BLaER1 (cell line): ENCODE data around the gene RADX.
"Not testable (repeated sequence)": the region's sequence is repeated elsewhere in the genome, so short reads cannot be mapped to it uniquely, and the experiment has no call there.

Experiments used
- H3K27ac ChIP-seq: shearing (Covaris generic); formaldehyde crosslinking; 2 replicates; pipeline ENCODE4 v1.8.1; 2022
- H3K27me3 ChIP-seq: shearing (Covaris generic); formaldehyde crosslinking; 2 replicates; pipeline ENCODE4 v1.8.1; 2022
- H3K36me3 ChIP-seq: shearing (Covaris generic); formaldehyde crosslinking; 2 replicates; pipeline ENCODE4 v1.8.1; 2022
- H3K4me1 ChIP-seq: shearing (Covaris generic); formaldehyde crosslinking; 2 replicates; pipeline ENCODE4 v1.8.1; 2022
- H3K4me2 ChIP-seq: shearing (Covaris generic); formaldehyde crosslinking; 2 replicates; pipeline ENCODE4 v1.8.1; 2022
- H3K4me3 ChIP-seq: shearing (Covaris generic); formaldehyde crosslinking; 2 replicates; pipeline ENCODE4 v1.8.1; 2022
- H3K9ac ChIP-seq: shearing (Covaris generic); formaldehyde crosslinking; 2 replicates; pipeline ENCODE4 v1.8.1; 2022
- H3K9me3 ChIP-seq: shearing (Covaris generic); formaldehyde crosslinking; 2 replicates; pipeline ENCODE4 v1.8.1; 2022
- H4K20me1 ChIP-seq: shearing (Covaris generic); formaldehyde crosslinking; 2 replicates; pipeline ENCODE4 v1.8.1; 2022
- Cebpa-rat ChIP-seq: shearing (Covaris generic); IDR thresholded peaks from 2 replicates; pipeline ENCODE4 v1.8.1; 2022

Gene RADX

DNA sequence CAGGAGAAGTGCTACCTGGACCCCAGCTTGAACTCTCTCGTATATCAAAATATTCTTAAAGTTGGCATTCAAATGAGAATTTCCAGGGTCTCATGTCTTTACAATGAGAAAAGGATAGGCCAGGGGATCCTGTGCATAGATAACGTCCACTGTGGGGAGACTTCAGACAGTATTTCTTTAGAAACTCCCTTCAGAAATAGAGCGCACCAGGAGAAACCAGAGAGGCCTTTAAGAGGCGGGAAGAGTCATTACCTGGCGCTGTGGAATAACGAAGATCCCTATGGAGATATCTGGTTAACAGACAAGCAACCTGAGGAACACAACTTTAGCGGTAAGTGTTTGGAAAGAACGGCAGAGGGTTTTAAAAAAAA is 600 bp downstream of the RADX start:
- TF ChIP-seq Cebpa-rat, result no peak
- no peaks in the 10 kb centered on the region for H3K9me3 ChIP-seq
- peak overlapping the region; percentile 70 for H3K9ac ChIP-seq
- H4K20me1 ChIP-seq, result 0 out of 2 replicates have a peak, but pooled peaks cover 6% of the 10 kb centered on the region
- no peaks in the 10 kb centered on the region for H3K4me1 ChIP-seq
- 0 out of 2 replicates have a peak overlapping the region, but pooled peaks have one; percentile 43 for H3K27ac ChIP-seq
- peaks cover 79% of the 10 kb centered on the region for H3K27me3 ChIP-seq
- H3K4me3 ChIP-seq, result peak overlapping the region; percentile 74
- no peaks in the 10 kb centered on the region for H3K36me3 ChIP-seq
- H3K4me2 ChIP-seq, result peak overlapping the region; percentile 54

DNA sequence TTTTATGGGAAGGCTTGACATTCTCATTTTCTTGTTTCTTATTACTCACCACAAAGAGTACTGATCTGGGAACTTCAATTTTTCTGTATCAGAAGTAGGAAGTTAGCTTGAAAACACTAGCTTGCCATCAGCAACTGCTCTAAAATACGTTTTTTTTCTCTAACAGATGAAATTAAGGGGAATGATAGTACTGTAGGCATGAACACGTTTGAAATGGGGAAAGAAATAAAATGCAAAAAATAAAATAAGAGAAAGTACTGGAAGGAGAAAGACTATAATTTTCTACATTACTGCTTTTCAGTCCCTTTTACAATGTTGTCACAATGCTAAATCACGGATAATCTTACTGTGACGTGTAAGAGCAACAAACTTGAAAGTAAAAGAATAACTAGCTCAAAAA is 1.5 kb downstream of the RADX start:
- peak overlapping the region; percentile 70; the same call in 1 of the 2 replicates for H3K9ac ChIP-seq
- H3K9me3 ChIP-seq, result no peaks in the 10 kb centered on the region
- peak overlapping the region; percentile 74 for H3K4me3 ChIP-seq
- H3K27ac ChIP-seq, result no peak overlapping the region
- no peaks in the 10 kb centered on the region for H3K4me1 ChIP-seq
- no peaks in the 10 kb centered on the region for H3K36me3 ChIP-seq
- no peak for TF ChIP-seq Cebpa-rat
- H3K4me2 ChIP-seq, result peak overlapping the region; percentile 54
- peaks cover 8% of the 10 kb centered on the region for H4K20me1 ChIP-seq
- H3K27me3 ChIP-seq, result peaks cover 83% of the 10 kb centered on the region

DNA sequence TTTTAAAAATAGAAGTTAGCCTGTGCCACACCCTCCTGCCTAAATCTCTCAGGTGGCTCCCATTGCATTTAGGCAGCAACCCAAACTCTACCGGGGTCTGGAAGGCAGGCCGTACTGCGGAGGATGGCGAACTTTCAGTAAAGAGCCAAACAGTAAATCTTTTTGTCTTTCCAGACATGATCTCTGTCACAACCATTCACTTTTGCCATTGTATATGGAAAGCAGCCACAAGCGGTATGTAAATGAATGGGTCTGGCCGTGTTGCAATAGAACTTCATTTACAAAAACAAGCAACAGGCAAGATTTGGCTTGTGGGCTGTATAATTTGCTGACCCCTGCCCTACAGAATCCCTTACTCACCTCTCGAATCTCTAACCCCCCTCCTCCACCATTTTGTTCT is 3.3 kb downstream of the RADX start:
- no peak overlapping the region for H3K4me2 ChIP-seq
- no peaks in the 10 kb centered on the region for H3K4me1 ChIP-seq
- peaks cover 78% of the 10 kb centered on the region for H3K27me3 ChIP-seq
- H3K9me3 ChIP-seq, result no peaks in the 10 kb centered on the region
- H3K27ac ChIP-seq, result no peak overlapping the region
- H3K9ac ChIP-seq, result no peak overlapping the region
- no peak for TF ChIP-seq Cebpa-rat
- H3K4me3 ChIP-seq, result no peak overlapping the region
- no peaks in the 10 kb centered on the region for H3K36me3 ChIP-seq
- H4K20me1 ChIP-seq, result peaks cover 14% of the 10 kb centered on the region

DNA sequence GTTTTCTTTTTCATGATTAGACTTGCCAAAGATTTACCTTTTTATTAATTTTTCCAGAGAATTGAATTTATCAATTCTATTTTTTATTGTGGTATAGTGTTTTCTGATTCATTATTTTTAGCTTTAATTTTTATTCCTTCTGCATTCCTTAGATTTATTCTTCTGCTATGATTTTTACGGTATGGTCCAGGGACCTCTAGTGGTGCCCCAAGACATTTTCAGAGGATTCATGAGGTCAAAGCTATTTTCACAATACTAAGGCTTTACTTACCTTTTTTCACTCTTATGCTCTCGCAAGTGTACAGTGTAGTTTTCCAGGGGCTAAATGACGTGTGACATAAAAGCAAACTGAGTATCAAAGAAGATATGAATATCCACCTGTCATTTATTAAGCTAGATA is 8.0 kb downstream of the RADX start:
- no peak overlapping the region for H3K4me2 ChIP-seq
- H3K4me1 ChIP-seq, result no peaks in the 10 kb centered on the region
- TF ChIP-seq Cebpa-rat, result no peak
- no peaks in the 10 kb centered on the region for H3K36me3 ChIP-seq
- no peaks in the 10 kb centered on the region for H3K9me3 ChIP-seq
- no peak overlapping the region for H3K27ac ChIP-seq
- H3K9ac ChIP-seq, result no peak overlapping the region
- peaks cover 38% of the 10 kb centered on the region for H4K20me1 ChIP-seq
- peaks cover 73% of the 10 kb centered on the region for H3K27me3 ChIP-seq
- no peak overlapping the region for H3K4me3 ChIP-seq

DNA sequence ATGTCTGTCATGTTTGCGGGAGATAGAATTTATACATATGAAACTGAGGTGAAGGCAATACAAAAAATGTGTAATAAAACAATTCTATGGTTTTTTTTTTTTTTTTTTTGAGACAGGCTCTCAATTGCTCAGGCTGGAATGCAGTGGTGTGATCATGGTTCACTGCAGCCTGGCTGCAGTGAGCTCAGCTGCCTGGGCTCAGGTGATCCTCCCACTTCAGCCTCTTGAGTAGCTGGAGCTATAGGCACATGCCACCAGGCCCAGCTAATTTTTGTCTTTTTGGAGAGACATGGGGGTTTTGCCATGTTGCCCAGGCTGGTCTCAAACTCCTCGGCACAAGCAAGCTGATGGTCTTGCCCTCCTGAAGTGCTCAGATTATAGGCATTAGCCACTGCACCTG is 10.1 kb downstream of the RADX start:
- Histone ChIP-seq H4K20me1 (peaks cover 34% of the 10 kb centered on the region), H3K9ac (no peak overlapping the region), H3K4me1 (no peaks in the 10 kb centered on the region), H3K4me2 (no peak overlapping the region), H3K27ac (no peak overlapping the region), H3K9me3 (no peaks in the 10 kb centered on the region), H3K27me3 (peaks cover 64% of the 10 kb centered on the region), H3K4me3 (no peak overlapping the region), H3K36me3 (no peaks in the 10 kb centered on the region)
- TF ChIP-seq Cebpa-rat, result no peak

DNA sequence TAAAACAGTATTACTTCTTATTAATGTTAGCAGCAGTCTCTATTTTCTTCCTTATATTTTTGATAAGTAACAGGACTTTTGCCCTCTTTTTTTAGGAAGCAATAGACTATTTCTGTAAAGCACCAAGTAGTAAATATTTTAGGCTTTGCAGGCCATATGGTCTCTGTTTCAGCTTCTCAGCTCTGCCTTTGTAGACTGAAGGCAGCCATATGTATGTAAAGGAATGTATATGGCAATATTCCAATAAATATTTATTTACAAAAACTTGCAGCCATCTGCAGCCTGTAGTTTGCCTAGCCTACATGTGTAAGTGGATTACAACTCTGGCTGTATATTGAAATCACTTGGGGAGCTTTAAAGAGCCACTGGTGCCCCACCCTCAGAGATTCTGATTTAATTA is 15.0 kb downstream of the RADX start:
- no peak for TF ChIP-seq Cebpa-rat
- Histone ChIP-seq H4K20me1 (peaks cover 13% of the 10 kb centered on the region; the same call in 1 of the 2 replicates), H3K9ac (no peak overlapping the region), H3K27me3 (peaks cover 63% of the 10 kb centered on the region), H3K4me3 (no peak overlapping the region), H3K4me1 (no peaks in the 10 kb centered on the region), H3K27ac (no peak overlapping the region), H3K36me3 (no peaks in the 10 kb centered on the region), H3K9me3 (no peaks in the 10 kb centered on the region), H3K4me2 (no peak overlapping the region)

DNA sequence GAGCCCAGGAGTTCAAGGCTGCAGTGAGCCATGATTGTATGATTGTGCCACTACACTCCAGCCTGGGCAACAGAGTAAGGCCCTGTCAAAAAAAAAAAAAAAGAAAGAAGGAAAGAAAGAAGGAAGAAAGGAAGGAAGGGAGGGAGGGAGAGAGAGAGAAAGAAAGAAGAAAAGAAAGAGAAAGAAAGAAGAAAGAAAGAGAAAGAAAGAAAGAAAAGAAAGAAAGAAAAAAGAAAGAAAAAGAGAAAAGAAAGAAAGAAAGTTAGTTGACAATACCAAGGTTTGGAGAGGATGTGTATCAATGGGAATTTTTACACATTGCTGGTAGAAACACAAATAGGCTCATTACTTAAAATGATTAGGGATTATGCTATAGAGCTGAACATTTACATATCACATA is 19.8 kb downstream of the RADX start:
- Histone ChIP-seq H3K4me2 (no peak overlapping the region), H3K36me3 (no peaks in the 10 kb centered on the region), H3K9me3 (no peaks in the 10 kb centered on the region), H3K27me3 (peaks cover 61% of the 10 kb centered on the region), H3K9ac (no peak overlapping the region), H4K20me1 (no peaks in the 10 kb centered on the region), H3K4me3 (no peak overlapping the region), H3K4me1 (no peaks in the 10 kb centered on the region), H3K27ac (no peak overlapping the region)
- no peak for TF ChIP-seq Cebpa-rat

DNA sequence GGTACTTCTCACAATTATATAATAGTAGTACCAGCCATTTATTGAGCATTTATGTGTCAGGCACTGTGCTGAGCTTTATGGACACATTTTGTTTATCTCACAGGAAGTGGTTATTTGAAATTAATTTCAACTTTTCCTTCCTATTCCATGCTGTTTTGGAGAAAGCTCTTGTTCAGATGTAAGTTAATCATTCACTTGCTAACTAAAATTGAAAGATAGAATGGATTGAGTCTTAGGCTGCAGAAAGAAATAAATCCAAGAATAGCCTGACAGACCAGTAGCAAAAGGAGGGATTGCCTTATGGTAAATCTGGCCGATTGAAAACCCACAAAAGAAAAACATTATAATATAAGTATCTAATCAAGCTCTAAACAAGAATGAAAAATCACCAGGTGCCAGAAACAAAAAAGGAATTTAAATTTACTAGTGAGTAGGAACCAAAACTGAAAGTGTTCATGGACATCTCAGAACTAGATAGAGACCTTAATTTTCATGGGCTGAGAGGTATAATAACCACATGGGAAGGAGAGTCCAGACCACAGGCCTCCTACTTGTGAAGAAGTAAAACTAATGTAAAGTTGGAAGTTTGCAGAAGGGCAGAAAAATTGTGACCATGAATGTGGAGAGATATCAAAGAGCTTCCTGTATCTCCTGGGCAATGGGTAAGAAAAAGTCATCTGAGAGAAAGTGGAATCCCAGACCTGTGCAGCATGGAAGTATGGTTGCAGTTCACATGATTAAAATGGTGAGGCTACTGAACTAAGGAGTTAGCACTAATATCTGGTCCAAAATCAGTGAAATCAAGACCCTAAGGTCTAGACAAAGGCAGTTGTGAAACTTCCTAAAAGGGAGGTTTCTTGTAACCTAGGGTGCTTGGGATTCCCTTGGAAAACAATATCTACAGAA is 38.0 kb downstream of the RADX start:
- H3K4me1 ChIP-seq, result no peaks in the 10 kb centered on the region
- no peak overlapping the region for H3K27ac ChIP-seq
- H3K4me2 ChIP-seq, result no peak overlapping the region
- no peaks in the 10 kb centered on the region for H3K9me3 ChIP-seq
- H3K9ac ChIP-seq, result no peak overlapping the region
- no peak for TF ChIP-seq Cebpa-rat
- no peaks in the 10 kb centered on the region for H3K36me3 ChIP-seq
- H4K20me1 ChIP-seq, result no peaks in the 10 kb centered on the region; the same call in 1 of the 2 replicates
- H3K4me3 ChIP-seq, result no peak overlapping the region
- peaks cover 59% of the 10 kb centered on the region for H3K27me3 ChIP-seq

DNA sequence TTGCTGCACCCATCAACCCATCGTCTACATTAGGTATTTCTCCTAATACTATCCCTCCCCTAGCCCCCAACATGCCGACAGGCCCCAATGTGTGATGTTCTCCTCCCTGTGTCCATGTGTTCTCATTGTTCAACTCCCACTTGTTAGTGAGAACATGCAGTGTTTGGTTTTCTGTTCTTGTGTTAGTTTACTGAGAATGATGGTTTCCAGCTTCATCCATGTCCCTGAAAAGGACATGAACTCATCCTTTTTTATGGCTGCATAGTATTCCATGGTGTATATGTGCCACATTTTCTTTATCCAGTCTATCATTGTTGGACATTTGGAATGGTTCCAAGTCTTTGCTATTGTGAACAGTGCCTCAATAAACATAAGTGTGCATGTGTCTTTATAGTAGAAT is 41.8 kb downstream of the RADX start:
- Histone ChIP-seq H3K9me3 (peaks cover 13% of the 10 kb centered on the region; the same call in 1 of the 2 replicates), H3K27me3 (peaks cover 45% of the 10 kb centered on the region)
- not testable (repeated sequence) for H3K27ac ChIP-seq, H3K4me1 ChIP-seq, H3K4me3 ChIP-seq, H3K9ac ChIP-seq, H3K36me3 ChIP-seq, H4K20me1 ChIP-seq, H3K4me2 ChIP-seq

DNA sequence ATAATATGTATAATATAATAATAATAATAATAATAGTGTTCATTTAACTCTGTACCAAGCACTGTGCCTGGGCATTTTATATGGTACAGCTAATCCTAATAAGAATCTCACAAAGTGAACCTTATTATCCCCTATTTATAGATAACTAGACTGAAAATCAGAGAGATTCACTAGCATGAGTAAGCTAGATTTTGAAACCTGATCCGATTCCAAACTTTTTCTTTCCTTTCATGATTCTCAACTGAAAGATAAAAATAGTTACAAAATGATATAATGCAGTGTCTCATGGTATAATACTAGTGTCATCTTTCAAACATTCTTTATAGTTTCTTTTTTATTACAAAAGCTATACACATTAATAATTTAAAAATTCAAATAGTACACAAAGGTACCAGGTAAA is 58.9 kb downstream of the RADX start:
- H3K9ac ChIP-seq, result no peak overlapping the region
- TF ChIP-seq Cebpa-rat, result no peak
- H4K20me1 ChIP-seq, result no peaks in the 10 kb centered on the region
- H3K4me1 ChIP-seq, result no peaks in the 10 kb centered on the region
- no peak overlapping the region for H3K27ac ChIP-seq
- 0 out of 2 replicates have a peak, but pooled peaks cover 12% of the 10 kb centered on the region for H3K36me3 ChIP-seq
- H3K4me2 ChIP-seq, result no peak overlapping the region
- no peak overlapping the region for H3K4me3 ChIP-seq
- H3K27me3 ChIP-seq, result peaks cover 83% of the 10 kb centered on the region
- no peaks in the 10 kb centered on the region for H3K9me3 ChIP-seq
